WTC11 (cell line): ENCODE measurements around the gene GPC5. TPM values are rescaled to one million over a fixed set of nuclear protein-coding genes. Genes with fewer than 3 reads are reported as not detected.

Experiments used
- ATAC-seq: fragments of 200-7000 bp; cut with Tn5 transposase; 2 replicates; pipeline ENCODE4 v1.10.0; 2021; ENCODE audit warnings: mild to moderate bottlenecking, moderate library complexity
- CTCF ChIA-PET: fragments of 300-600 bp; sonication (Branson Sonifier 250); formaldehyde crosslinking; loops from one replicate; lab custom pipeline; 2021; ENCODE audit warnings: antibody characterized with exemption; lab: Charles Lee
- POLR2A ChIA-PET: fragments of 350-600 bp; sonication (Branson Sonifier 250); formaldehyde crosslinking; loops from one replicate; lab custom pipeline; 2021; ENCODE audit warnings: antibody characterized with exemption; lab: Charles Lee
- DNase-seq: peaks from one replicate; pipeline ENCODE4 v3.0.0; 2021; ENCODE audit warnings: low spot score
- H3K27ac Mint-ChIP-seq: 2 replicates; pipeline ENCODE4 v1.8.0; 2021; ENCODE audit warnings: mixed read lengths
- H3K27me3 Mint-ChIP-seq: 2 replicates; pipeline ENCODE4 v1.8.0; 2021; ENCODE audit warnings: low read depth, mild to moderate bottlenecking, moderate library complexity, mixed read lengths
- H3K36me3 Mint-ChIP-seq: 2 replicates; pipeline ENCODE4 v1.8.0; 2021; ENCODE audit warnings: mixed read lengths
- H3K4me1 Mint-ChIP-seq: 2 replicates; pipeline ENCODE4 v1.8.0; 2022; ENCODE audit warnings: mixed read lengths
- H3K4me3 Mint-ChIP-seq: 2 replicates; pipeline ENCODE4 v1.8.0; 2021; ENCODE audit warnings: mild to moderate bottlenecking, moderate library complexity, mixed read lengths
- H3K9me3 Mint-ChIP-seq: 2 replicates; pipeline ENCODE4 v1.8.0; 2021; ENCODE audit warnings: mixed read lengths
- ATF1 ChIP-seq: sonication (generic); formaldehyde crosslinking; IDR thresholded peaks from 2 replicates; pipeline ENCODE4 v1.8.1; 2023; ENCODE audit warnings: mild to moderate bottlenecking, moderate library complexity, missing genetic modification reagents
- CBFB ChIP-seq: sonication (generic); formaldehyde crosslinking; IDR thresholded peaks from 2 replicates; pipeline ENCODE4 v1.8.1; 2022; ENCODE audit warnings: mild to moderate bottlenecking, low read depth, missing genetic modification reagents
- EMX1 ChIP-seq: fragments of 250-450 bp; sonication (Bioruptor Pico); IDR thresholded peaks from 2 replicates; pipeline ENCODE4 v1.8.0; 2021; ENCODE audit warnings: mild to moderate bottlenecking
- FOXK1 ChIP-seq: sonication (generic); formaldehyde crosslinking; IDR thresholded peaks from 2 replicates; pipeline ENCODE4 v1.8.0; 2022; ENCODE audit warnings: mild to moderate bottlenecking, moderate library complexity, missing genetic modification reagents
- GABPB1 ChIP-seq: sonication (generic); formaldehyde crosslinking; IDR thresholded peaks from 2 replicates; pipeline ENCODE4 v1.8.1; 2023; ENCODE audit warnings: mild to moderate bottlenecking, missing genetic modification reagents
- GRHL2 ChIP-seq: fragments of 250-450 bp; sonication (Bioruptor Pico); IDR thresholded peaks from 2 replicates; pipeline ENCODE4 v1.8.0; 2022; ENCODE audit warnings: mild to moderate bottlenecking, moderate library complexity; ENCODE audit not compliant: insufficient replicate concordance, severe bottlenecking
- JUN ChIP-seq: sonication (generic); formaldehyde crosslinking; IDR thresholded peaks from 2 replicates; pipeline ENCODE4 v1.8.0; 2023; ENCODE audit warnings: mild to moderate bottlenecking, missing genetic modification reagents
- MXD4 ChIP-seq: fragments of 250-450 bp; sonication (Bioruptor Pico); IDR thresholded peaks from 2 replicates; pipeline ENCODE4 v1.8.0; 2021; ENCODE audit warnings: mild to moderate bottlenecking, moderate library complexity, borderline replicate concordance
- NFYB ChIP-seq: sonication (generic); formaldehyde crosslinking; conservative IDR thresholded peaks from 2 replicates; pipeline ENCODE4 v1.8.0; 2022; ENCODE audit warnings: low read depth, missing genetic modification reagents
- NR2C2 ChIP-seq: sonication (generic); formaldehyde crosslinking; IDR thresholded peaks from 2 replicates; pipeline ENCODE4 v1.8.0; 2022; ENCODE audit warnings: mild to moderate bottlenecking, missing genetic modification reagents
- NR3C1 ChIP-seq: sonication (generic); formaldehyde crosslinking; conservative IDR thresholded peaks from 2 replicates; pipeline ENCODE4 v1.8.1; 2023; ENCODE audit warnings: low read depth, mild to moderate bottlenecking, missing genetic modification reagents
- OVOL2 ChIP-seq: fragments of 250-450 bp; sonication (Bioruptor Pico); IDR thresholded peaks from 2 replicates; pipeline ENCODE4 v1.9.0; 2021; ENCODE audit warnings: mild to moderate bottlenecking, borderline replicate concordance
- RORB ChIP-seq: fragments of 250-450 bp; sonication (Bioruptor Pico); IDR thresholded peaks from 2 replicates; pipeline ENCODE4 v1.9.0; 2021; ENCODE audit warnings: mild to moderate bottlenecking
- SMAD4 ChIP-seq: sonication (generic); formaldehyde crosslinking; IDR thresholded peaks from 2 replicates; pipeline ENCODE4 v1.8.0; 2022; ENCODE audit warnings: mild to moderate bottlenecking, missing genetic modification reagents
- ZNF317 ChIP-seq: sonication (generic); formaldehyde crosslinking; IDR thresholded peaks from 2 replicates; pipeline ENCODE4 v1.8.1; 2023; ENCODE audit warnings: low read depth, mild to moderate bottlenecking, moderate library complexity, missing genetic modification reagents, borderline replicate concordance
- total RNA-seq: library from RNA; stranded (reverse); gene quantifications from 3 replicates; pipeline ENCODE4 v1.2.3, GENCODE V29; 2021
- TF ChIP-seq, protein P1 (sequence below): fragments of 250-450 bp; sonication (Bioruptor Pico); IDR thresholded peaks from 2 replicates; pipeline ENCODE4 v1.9.0; 2021; ENCODE audit warnings: moderate library complexity, mild to moderate bottlenecking, inconsistent platforms, borderline replicate concordance
- TF ChIP-seq, protein P2 (sequence below): sonication (generic); formaldehyde crosslinking; IDR thresholded peaks from 2 replicates; pipeline ENCODE4 v1.8.0; 2022; ENCODE audit warnings: mild to moderate bottlenecking, missing genetic modification reagents
- TF ChIP-seq, protein P3 (sequence below): sonication (generic); formaldehyde crosslinking; IDR thresholded peaks from 2 replicates; pipeline ENCODE4 v1.8.1; 2023; ENCODE audit warnings: mild to moderate bottlenecking, moderate library complexity, missing genetic modification reagents
- TF ChIP-seq, protein P4 (sequence below): fragments of 200-600 bp; IDR thresholded peaks from 2 replicates; pipeline ENCODE4 v1.8.0; 2022; ENCODE audit warnings: antibody characterized with exemption
- TF ChIP-seq, protein P5 (sequence below): sonication (generic); formaldehyde crosslinking; IDR thresholded peaks from 2 replicates; pipeline ENCODE4 v1.8.1; 2022; ENCODE audit warnings: low read depth, missing genetic modification reagents, borderline replicate concordance
- TF ChIP-seq, protein P6 (sequence below): sonication (generic); formaldehyde crosslinking; IDR thresholded peaks from 2 replicates; pipeline ENCODE4 v1.8.0; 2023; ENCODE audit warnings: missing genetic modification reagents
- TF ChIP-seq, protein P7 (sequence below): sonication (generic); formaldehyde crosslinking; conservative IDR thresholded peaks from 2 replicates; pipeline ENCODE4 v1.8.1; 2023; ENCODE audit warnings: mild to moderate bottlenecking, low read depth, missing genetic modification reagents, moderate library complexity
- TF ChIP-seq, protein P8 (sequence below): fragments of 250-450 bp; sonication (Bioruptor Pico); IDR thresholded peaks from 2 replicates; pipeline ENCODE4 v1.9.0; 2021; ENCODE audit warnings: mild to moderate bottlenecking

Gene GPC5
- total RNA-seq, 1 experiment from 2014 or later: 0.46 TPM

DNA sequence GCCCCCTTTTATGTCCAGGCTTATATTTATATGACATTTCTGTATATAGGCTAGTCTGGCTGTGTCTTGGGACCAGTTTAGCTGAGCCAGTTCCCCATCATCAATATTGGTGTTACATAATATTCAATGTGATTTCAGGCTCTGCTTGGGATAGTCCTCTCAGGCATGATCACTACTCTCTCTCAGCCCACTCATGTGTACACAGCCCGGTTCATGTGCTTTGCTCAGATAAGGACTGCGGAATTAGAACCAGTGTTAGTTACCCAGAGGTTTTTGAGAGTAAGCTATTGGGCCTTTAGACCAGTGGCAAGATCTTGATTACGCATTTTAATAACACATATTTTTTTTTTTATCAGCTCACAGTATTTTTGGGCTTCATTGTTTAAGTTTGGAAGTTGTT lies 219.9 kb downstream of the GPC5 start:
- H3K27ac Mint-ChIP-seq: no peak overlapping the region
- TF ChIP-seq ZNF317 (CRISPR knock-in tag) (no peak), GABPB1 (CRISPR knock-in tag) (no peak), NFYB (CRISPR knock-in tag) (no peak), EMX1 (CRISPR knock-in tag) (no peak), ATF1 (no peak), NR2C2 (CRISPR knock-in tag) (no peak), MXD4 (CRISPR knock-in tag) (no peak), RORB (no peak), NR3C1 (no peak)
- TF ChIP-seq, protein P1, sequence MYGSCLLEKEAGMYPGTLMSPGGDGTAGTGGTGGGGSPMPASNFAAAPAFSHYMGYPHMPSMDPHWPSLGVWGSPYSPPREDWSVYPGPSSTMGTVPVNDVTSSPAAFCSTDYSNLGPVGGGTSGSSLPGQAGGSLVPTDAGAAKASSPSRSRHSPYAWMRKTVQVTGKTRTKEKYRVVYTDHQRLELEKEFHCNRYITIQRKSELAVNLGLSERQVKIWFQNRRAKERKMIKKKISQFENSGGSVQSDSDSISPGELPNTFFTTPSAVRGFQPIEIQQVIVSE: no peak
- TF ChIP-seq, protein P2, sequence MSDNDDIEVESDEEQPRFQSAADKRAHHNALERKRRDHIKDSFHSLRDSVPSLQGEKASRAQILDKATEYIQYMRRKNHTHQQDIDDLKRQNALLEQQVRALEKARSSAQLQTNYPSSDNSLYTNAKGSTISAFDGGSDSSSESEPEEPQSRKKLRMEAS (CRISPR knock-in tag): no peak
- TF ChIP-seq, protein P3, sequence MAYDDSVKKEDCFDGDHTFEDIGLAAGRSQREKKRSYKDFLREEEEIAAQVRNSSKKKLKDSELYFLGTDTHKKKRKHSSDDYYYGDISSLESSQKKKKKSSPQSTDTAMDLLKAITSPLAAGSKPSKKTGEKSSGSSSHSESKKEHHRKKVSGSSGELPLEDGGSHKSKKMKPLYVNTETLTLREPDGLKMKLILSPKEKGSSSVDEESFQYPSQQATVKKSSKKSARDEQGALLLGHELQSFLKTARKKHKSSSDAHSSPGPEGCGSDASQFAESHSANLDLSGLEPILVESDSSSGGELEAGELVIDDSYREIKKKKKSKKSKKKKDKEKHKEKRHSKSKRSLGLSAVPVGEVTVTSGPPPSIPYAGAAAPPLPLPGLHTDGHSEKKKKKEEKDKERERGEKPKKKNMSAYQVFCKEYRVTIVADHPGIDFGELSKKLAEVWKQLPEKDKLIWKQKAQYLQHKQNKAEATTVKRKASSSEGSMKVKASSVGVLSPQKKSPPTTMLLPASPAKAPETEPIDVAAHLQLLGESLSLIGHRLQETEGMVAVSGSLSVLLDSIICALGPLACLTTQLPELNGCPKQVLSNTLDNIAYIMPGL (CRISPR knock-in tag): no peak
- TF ChIP-seq, protein P4, sequence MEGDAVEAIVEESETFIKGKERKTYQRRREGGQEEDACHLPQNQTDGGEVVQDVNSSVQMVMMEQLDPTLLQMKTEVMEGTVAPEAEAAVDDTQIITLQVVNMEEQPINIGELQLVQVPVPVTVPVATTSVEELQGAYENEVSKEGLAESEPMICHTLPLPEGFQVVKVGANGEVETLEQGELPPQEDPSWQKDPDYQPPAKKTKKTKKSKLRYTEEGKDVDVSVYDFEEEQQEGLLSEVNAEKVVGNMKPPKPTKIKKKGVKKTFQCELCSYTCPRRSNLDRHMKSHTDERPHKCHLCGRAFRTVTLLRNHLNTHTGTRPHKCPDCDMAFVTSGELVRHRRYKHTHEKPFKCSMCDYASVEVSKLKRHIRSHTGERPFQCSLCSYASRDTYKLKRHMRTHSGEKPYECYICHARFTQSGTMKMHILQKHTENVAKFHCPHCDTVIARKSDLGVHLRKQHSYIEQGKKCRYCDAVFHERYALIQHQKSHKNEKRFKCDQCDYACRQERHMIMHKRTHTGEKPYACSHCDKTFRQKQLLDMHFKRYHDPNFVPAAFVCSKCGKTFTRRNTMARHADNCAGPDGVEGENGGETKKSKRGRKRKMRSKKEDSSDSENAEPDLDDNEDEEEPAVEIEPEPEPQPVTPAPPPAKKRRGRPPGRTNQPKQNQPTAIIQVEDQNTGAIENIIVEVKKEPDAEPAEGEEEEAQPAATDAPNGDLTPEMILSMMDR: no peak
- TF ChIP-seq, protein P5, sequence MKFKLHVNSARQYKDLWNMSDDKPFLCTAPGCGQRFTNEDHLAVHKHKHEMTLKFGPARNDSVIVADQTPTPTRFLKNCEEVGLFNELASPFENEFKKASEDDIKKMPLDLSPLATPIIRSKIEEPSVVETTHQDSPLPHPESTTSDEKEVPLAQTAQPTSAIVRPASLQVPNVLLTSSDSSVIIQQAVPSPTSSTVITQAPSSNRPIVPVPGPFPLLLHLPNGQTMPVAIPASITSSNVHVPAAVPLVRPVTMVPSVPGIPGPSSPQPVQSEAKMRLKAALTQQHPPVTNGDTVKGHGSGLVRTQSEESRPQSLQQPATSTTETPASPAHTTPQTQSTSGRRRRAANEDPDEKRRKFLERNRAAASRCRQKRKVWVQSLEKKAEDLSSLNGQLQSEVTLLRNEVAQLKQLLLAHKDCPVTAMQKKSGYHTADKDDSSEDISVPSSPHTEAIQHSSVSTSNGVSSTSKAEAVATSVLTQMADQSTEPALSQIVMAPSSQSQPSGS: no peak
- TF ChIP-seq, protein P6, sequence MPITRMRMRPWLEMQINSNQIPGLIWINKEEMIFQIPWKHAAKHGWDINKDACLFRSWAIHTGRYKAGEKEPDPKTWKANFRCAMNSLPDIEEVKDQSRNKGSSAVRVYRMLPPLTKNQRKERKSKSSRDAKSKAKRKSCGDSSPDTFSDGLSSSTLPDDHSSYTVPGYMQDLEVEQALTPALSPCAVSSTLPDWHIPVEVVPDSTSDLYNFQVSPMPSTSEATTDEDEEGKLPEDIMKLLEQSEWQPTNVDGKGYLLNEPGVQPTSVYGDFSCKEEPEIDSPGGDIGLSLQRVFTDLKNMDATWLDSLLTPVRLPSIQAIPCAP (CRISPR knock-in tag): no peak
- TF ChIP-seq, protein P7, sequence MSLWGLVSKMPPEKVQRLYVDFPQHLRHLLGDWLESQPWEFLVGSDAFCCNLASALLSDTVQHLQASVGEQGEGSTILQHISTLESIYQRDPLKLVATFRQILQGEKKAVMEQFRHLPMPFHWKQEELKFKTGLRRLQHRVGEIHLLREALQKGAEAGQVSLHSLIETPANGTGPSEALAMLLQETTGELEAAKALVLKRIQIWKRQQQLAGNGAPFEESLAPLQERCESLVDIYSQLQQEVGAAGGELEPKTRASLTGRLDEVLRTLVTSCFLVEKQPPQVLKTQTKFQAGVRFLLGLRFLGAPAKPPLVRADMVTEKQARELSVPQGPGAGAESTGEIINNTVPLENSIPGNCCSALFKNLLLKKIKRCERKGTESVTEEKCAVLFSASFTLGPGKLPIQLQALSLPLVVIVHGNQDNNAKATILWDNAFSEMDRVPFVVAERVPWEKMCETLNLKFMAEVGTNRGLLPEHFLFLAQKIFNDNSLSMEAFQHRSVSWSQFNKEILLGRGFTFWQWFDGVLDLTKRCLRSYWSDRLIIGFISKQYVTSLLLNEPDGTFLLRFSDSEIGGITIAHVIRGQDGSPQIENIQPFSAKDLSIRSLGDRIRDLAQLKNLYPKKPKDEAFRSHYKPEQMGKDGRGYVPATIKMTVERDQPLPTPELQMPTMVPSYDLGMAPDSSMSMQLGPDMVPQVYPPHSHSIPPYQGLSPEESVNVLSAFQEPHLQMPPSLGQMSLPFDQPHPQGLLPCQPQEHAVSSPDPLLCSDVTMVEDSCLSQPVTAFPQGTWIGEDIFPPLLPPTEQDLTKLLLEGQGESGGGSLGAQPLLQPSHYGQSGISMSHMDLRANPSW (CRISPR knock-in tag): no peak
- TF ChIP-seq, all 79 proteins: peak for 0
- Mint-ChIP-seq H3K36me3 (no peaks in the 10 kb centered on the region), H3K9me3 (no peaks in the 10 kb centered on the region), H3K27me3 (no peaks in the 10 kb centered on the region), H3K4me3 (no peak overlapping the region), H3K4me1 (0 out of 2 replicates have a peak, but pooled peaks cover 2% of the 10 kb centered on the region)
- ChIA-PET CTCF (interaction anchor here (2.7 kb wide), 1 partner anchor 163 kb away, joined by 6 read pairs; no protein-coding TSS in a partner anchor), POLR2A (no interaction called here)
- ATAC-seq (no peak), DNase-seq (no peak)

DNA sequence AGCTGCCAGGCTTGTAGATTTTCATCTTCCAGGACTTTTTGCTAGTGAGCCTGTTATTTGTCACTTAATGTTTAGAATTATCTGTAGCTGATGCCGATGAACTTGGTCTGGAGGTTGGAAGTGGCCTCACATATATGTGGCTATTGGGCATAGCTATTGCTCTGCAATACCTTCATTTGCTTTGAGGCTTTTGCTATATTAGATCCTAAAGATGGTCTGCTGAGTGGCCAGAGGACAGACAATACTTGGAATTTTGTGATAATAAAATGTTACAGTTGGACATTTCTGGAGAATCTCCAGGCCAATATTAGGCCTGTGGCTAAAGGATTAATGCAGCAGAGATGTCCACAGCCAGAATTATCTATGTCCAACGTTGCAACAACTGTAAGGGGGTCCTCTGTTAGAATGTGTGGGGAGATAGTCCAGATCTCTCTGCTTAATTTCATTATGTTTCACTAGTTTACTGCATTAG lies 222.3 kb downstream of the GPC5 start:
- H3K4me1 Mint-ChIP-seq: 0 out of 2 replicates have a peak, but pooled peaks cover 3% of the 10 kb centered on the region
- H3K27me3 Mint-ChIP-seq: no peaks in the 10 kb centered on the region
- H3K36me3 Mint-ChIP-seq: no peaks in the 10 kb centered on the region
- DNase-seq (no peak), ATAC-seq (no peak)
- ChIA-PET POLR2A (no interaction called here), CTCF (interaction anchor here (1.6 kb wide), 1 partner anchor 26 kb away, joined by 3 read pairs; no protein-coding TSS in a partner anchor)
- H3K4me3 Mint-ChIP-seq: no peak overlapping the region
- no peak overlapping the region for H3K27ac Mint-ChIP-seq
- no peaks in the 10 kb centered on the region for H3K9me3 Mint-ChIP-seq
- TF ChIP-seq, protein P6 (CRISPR knock-in tag): no peak
- TF ChIP-seq JUN (CRISPR knock-in tag) (no peak), GRHL2 (CRISPR knock-in tag) (no peak), EMX1 (CRISPR knock-in tag) (no peak), SMAD4 (CRISPR knock-in tag) (no peak), FOXK1 (no peak), CBFB (no peak), OVOL2 (no peak)
- TF ChIP-seq, protein P8, sequence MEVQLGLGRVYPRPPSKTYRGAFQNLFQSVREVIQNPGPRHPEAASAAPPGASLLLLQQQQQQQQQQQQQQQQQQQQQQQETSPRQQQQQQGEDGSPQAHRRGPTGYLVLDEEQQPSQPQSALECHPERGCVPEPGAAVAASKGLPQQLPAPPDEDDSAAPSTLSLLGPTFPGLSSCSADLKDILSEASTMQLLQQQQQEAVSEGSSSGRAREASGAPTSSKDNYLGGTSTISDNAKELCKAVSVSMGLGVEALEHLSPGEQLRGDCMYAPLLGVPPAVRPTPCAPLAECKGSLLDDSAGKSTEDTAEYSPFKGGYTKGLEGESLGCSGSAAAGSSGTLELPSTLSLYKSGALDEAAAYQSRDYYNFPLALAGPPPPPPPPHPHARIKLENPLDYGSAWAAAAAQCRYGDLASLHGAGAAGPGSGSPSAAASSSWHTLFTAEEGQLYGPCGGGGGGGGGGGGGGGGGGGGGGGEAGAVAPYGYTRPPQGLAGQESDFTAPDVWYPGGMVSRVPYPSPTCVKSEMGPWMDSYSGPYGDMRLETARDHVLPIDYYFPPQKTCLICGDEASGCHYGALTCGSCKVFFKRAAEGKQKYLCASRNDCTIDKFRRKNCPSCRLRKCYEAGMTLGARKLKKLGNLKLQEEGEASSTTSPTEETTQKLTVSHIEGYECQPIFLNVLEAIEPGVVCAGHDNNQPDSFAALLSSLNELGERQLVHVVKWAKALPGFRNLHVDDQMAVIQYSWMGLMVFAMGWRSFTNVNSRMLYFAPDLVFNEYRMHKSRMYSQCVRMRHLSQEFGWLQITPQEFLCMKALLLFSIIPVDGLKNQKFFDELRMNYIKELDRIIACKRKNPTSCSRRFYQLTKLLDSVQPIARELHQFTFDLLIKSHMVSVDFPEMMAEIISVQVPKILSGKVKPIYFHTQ (CRISPR knock-in tag): no peak
